CD4-positive, alpha-beta T cell treated with Interleukin-2 at 100 ng/mL for 4 hours (primary cell): Measurements from ENCODE around the gene NKAIN2.
"Not testable (repeated sequence)": the region's sequence is repeated elsewhere in the genome, so short reads cannot be mapped to it uniquely, and the experiment has no call there.

Experiments used
- DNase-seq: peaks from one replicate; pipeline ENCODE4 v3.0.0-alpha.2; 2020; ENCODE audit warnings: low spot score

Gene NKAIN2

GRCh38 chr6:123895806-123896205 is 92.1 kb downstream of the NKAIN2 start:
- no peak for DNase-seq

GRCh38 chr6:123896869-123897268 is 93.2 kb downstream of the NKAIN2 start:
- no peak for DNase-seq

- DNase-seq = no peak
These were observed 94.3 kb downstream of the NKAIN2 start for GRCh38 chr6:123897965-123898364.

- DNase-seq = no peak
These were observed 95.0 kb downstream of the NKAIN2 start for GRCh38 chr6:123898665-123899064.

GRCh38 chr6:123899745-123900144 is 96.1 kb downstream of the NKAIN2 start:
- DNase-seq = no peak

- no peak for DNase-seq
These were observed 97.8 kb downstream of the NKAIN2 start for GRCh38 chr6:123901436-123901835.

GRCh38 chr6:123902738-123903313 is 99.2 kb downstream of the NKAIN2 start:
- DNase-seq = no peak

- no peak for DNase-seq
These were observed 100.6 kb downstream of the NKAIN2 start for GRCh38 chr6:123904228-123904627.

- no peak for DNase-seq
These were observed 105.1 kb downstream of the NKAIN2 start for GRCh38 chr6:123908797-123909196.

- DNase-seq = no peak
These were observed 106.3 kb downstream of the NKAIN2 start for GRCh38 chr6:123909989-123910388.

GRCh38 chr6:123913863-123914262 is 110.2 kb downstream of the NKAIN2 start:
- DNase-seq = no peak

- DNase-seq = not testable (repeated sequence)
These were observed 119.7 kb downstream of the NKAIN2 start for GRCh38 chr6:123923379-123923778.

GRCh38 chr6:123925350-123925749 is 121.7 kb downstream of the NKAIN2 start:
- DNase-seq = no peak

GRCh38 chr6:123925842-123926399 is 122.3 kb downstream of the NKAIN2 start:
- no peak for DNase-seq

- DNase-seq = no peak
These were observed 124.9 kb downstream of the NKAIN2 start for GRCh38 chr6:123928529-123928928.

- DNase-seq = no peak
These were observed 128.3 kb downstream of the NKAIN2 start for GRCh38 chr6:123931928-123932327.

GRCh38 chr6:123940551-123940950 is 136.9 kb downstream of the NKAIN2 start:
- DNase-seq = no peak

GRCh38 chr6:123941855-123942254 is 138.2 kb downstream of the NKAIN2 start:
- DNase-seq = no peak

GRCh38 chr6:123945386-123945785 is 141.7 kb downstream of the NKAIN2 start:
- no peak for DNase-seq

GRCh38 chr6:123953920-123954319 is 150.3 kb downstream of the NKAIN2 start:
- no peak for DNase-seq

GRCh38 chr6:123956492-123957139 is 153.0 kb downstream of the NKAIN2 start:
- DNase-seq = no peak

GRCh38 chr6:123962508-123962907 is 158.8 kb downstream of the NKAIN2 start:
- DNase-seq = no peak

GRCh38 chr6:123965894-123966293 is 162.2 kb downstream of the NKAIN2 start:
- DNase-seq = no peak

- no peak for DNase-seq
These were observed 163.0 kb downstream of the NKAIN2 start for GRCh38 chr6:123966618-123967017.
